ENCODE results near the gene CBR3. TPM values are rescaled to one million over a fixed set of nuclear protein-coding genes. Genes with fewer than 3 reads are reported as not detected.
"Not testable (repeated sequence)": the region's sequence is repeated elsewhere in the genome, so short reads cannot be mapped to it uniquely, and the experiment has no call there.

Gene CBR3
- 18.5 and 23.1 TPM in 2 replicates for total RNA-seq (2014; rRNA removed; shearing (Covaris generic))
- 18.4 and 27.6 TPM in 2 replicates for polyA plus RNA-seq (2015; cell fraction: cytosol; rRNA removed)
- 4.3 and 13.6 TPM in 2 replicates for polyA plus RNA-seq (2015; cell fraction: nucleus; rRNA removed)

- peak; percentile 58 for DNase-seq (ENCODE audit: low read depth, low spot score)
- in situ Hi-C loops (cut with HindIII; ENCODE audit: low pct_unique_long_range_greater_than_20kb, low sequenced_read_pairs) = no loop called here
Observed at GRCh38 chr21:36134803-36135390, at the start of gene CBR3. CBR3 (plus strand) TSS chr21:36135079; CDS start chr21:36135193, 114 bp downstream.

GRCh38 chr21:36087362-36088138 lies 47.3 kb upstream of the CBR3 start:
- peak; percentile 76 for DNase-seq (ENCODE audit: low read depth, low spot score)
- in situ Hi-C loops (cut with HindIII; ENCODE audit: low pct_unique_long_range_greater_than_20kb, low sequenced_read_pairs) = no loop called here

GRCh38 chr21:36089946-36090345 lies 44.9 kb upstream of the CBR3 start:
- no peak for DNase-seq (ENCODE audit: low read depth, low spot score)
- in situ Hi-C loops (cut with HindIII; ENCODE audit: low pct_unique_long_range_greater_than_20kb, low sequenced_read_pairs) = no loop called here

GRCh38 chr21:36092681-36093080 lies 42.2 kb upstream of the CBR3 start:
- in situ Hi-C loops (cut with HindIII; ENCODE audit: low pct_unique_long_range_greater_than_20kb, low sequenced_read_pairs) = no loop called here
- no peak for DNase-seq (ENCODE audit: low read depth, low spot score)

- no peak for DNase-seq (ENCODE audit: low read depth, low spot score)
- in situ Hi-C loops (cut with HindIII; ENCODE audit: low pct_unique_long_range_greater_than_20kb, low sequenced_read_pairs) = no loop called here
Observed at GRCh38 chr21:36093512-36093911, 41.4 kb upstream of the CBR3 start.

- in situ Hi-C loops (cut with HindIII; ENCODE audit: low pct_unique_long_range_greater_than_20kb, low sequenced_read_pairs) = no loop called here
- DNase-seq (ENCODE audit: low read depth, low spot score) = no peak
Observed at GRCh38 chr21:36096398-36097290, 38.2 kb upstream of the CBR3 start.

- no peak for DNase-seq (ENCODE audit: low read depth, low spot score)
- in situ Hi-C loops (cut with HindIII; ENCODE audit: low pct_unique_long_range_greater_than_20kb, low sequenced_read_pairs) = no loop called here
Observed at GRCh38 chr21:36097427-36098181, 37.3 kb upstream of the CBR3 start.

- no peak for DNase-seq (ENCODE audit: low read depth, low spot score)
- in situ Hi-C loops (cut with HindIII; ENCODE audit: low pct_unique_long_range_greater_than_20kb, low sequenced_read_pairs) = no loop called here
Observed at GRCh38 chr21:36098182-36098532, 36.7 kb upstream of the CBR3 start.

- no peak for DNase-seq (ENCODE audit: low read depth, low spot score)
- in situ Hi-C loops (cut with HindIII; ENCODE audit: low pct_unique_long_range_greater_than_20kb, low sequenced_read_pairs) = no loop called here
Observed at GRCh38 chr21:36099000-36099399, 35.9 kb upstream of the CBR3 start.

GRCh38 chr21:36099695-36100211 lies 35.1 kb upstream of the CBR3 start:
- in situ Hi-C loops (cut with HindIII; ENCODE audit: low pct_unique_long_range_greater_than_20kb, low sequenced_read_pairs) = not testable (repeated sequence)

GRCh38 chr21:36100971-36101641 lies 33.8 kb upstream of the CBR3 start:
- DNase-seq (ENCODE audit: low read depth, low spot score) = no peak
- in situ Hi-C loops (cut with HindIII; ENCODE audit: low pct_unique_long_range_greater_than_20kb, low sequenced_read_pairs) = no loop called here

More at GRCh38 chr21:36099695-36100211, 35.1 kb upstream of the CBR3 start:
- not testable (repeated sequence) for DNase-seq (ENCODE audit: low read depth, low spot score)

GRCh38 chr21:36103434-36103833 lies 31.4 kb upstream of the CBR3 start:
- in situ Hi-C loops (cut with HindIII; ENCODE audit: low pct_unique_long_range_greater_than_20kb, low sequenced_read_pairs) = no loop called here

GRCh38 chr21:36104317-36105300 lies 30.3 kb upstream of the CBR3 start:
- in situ Hi-C loops (cut with HindIII; ENCODE audit: low pct_unique_long_range_greater_than_20kb, low sequenced_read_pairs) = no loop called here
- DNase-seq (ENCODE audit: low read depth, low spot score) = peak; percentile 31

More at GRCh38 chr21:36103434-36103833, 31.4 kb upstream of the CBR3 start:
- DNase-seq (ENCODE audit: low read depth, low spot score) = no peak

GRCh38 chr21:36105327-36105842 lies 29.5 kb upstream of the CBR3 start:
- DNase-seq (ENCODE audit: low read depth, low spot score) = no peak
- in situ Hi-C loops (cut with HindIII; ENCODE audit: low pct_unique_long_range_greater_than_20kb, low sequenced_read_pairs) = no loop called here

GRCh38 chr21:36109868-36110267 lies 25.0 kb upstream of the CBR3 start:
- in situ Hi-C loops (cut with HindIII; ENCODE audit: low pct_unique_long_range_greater_than_20kb, low sequenced_read_pairs) = no loop called here

More at GRCh38 chr21:36109868-36110267, 25.0 kb upstream of the CBR3 start:
- no peak for DNase-seq (ENCODE audit: low read depth, low spot score)
